ENCODE data around the gene DDX19B. TPM values are rescaled to one million over a fixed set of nuclear protein-coding genes. Genes with fewer than 3 reads are reported as not detected.
A peak's percentile ranks its signal among the peaks of the same experiment; 100 is the strongest.

The DDX19B gene
- total and polyA plus RNA-seq, 9 of the 15 experiments (the other 6 are each of a cell fraction or from before 2014, with no cell fraction given) = 7.0 to 32.9 (median 19.3) TPM

DNA sequence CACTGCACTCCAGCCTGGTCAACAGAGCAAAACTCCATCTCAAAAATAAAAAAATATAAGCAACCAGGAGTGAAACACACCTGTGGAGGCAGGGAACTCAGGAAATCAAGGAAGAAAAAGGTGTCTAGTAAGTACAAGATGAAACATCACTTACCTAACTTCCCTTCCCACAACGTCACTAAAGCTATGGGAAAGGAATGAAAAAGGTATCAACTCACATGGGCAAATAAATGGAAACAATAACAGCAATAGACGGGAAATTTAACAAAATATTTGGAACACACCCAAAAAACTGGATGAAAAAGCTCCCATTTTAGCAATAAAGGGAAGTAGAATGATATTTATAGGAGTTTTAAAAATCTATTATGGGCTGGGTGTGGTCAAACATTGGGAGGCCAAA is 78.8 kb downstream of the DDX19B start:
- intact Hi-C loops (cut with micrococcal nuclease) (loop anchor here (5.0 to 10.0 kb wide), 2 partner anchors 275 to 397 kb away; no protein-coding TSS in a partner anchor), in situ Hi-C loops (cut with MboI) (no loop called here)
- H3K9me1 ChIP-seq (ENCODE audit: control insufficient read depth, insufficient read depth, low read length) = no peaks in the 10 kb centered on the region
- H3K9ac ChIP-seq (ENCODE audit: insufficient read depth in 1 of 2, low read depth in 2 of 2, low read length in 2 of 2) = no peak overlapping the region
- 78% methylated on average over 2 of the region's 2 CpGs for WGBS (ENCODE audit: insufficient coverage, low coverage, missing lambda C conversion rate)
- ChIA-PET CTCF (ENCODE audit: low intra/inter-chr PET ratio) (no interaction called here), POLR2A (interaction anchor here (0.7 to 1.0 kb wide), 3 partner anchors 9 to 148 kb away, joined by 3 read pairs; no protein-coding TSS in a partner anchor)
- H3K9me3 ChIP-seq (replicated peaks; ENCODE audit: control insufficient read depth, insufficient read depth, low read depth, low read length) = no peaks in the 10 kb centered on the region
- H3K4me3 ChIP-seq = no peak overlapping the region
- H3K4me2 ChIP-seq (ENCODE audit: insufficient read depth, low read length) = no peak overlapping the region
- no peak for DNase-seq (ENCODE audit: extremely low read depth in 1 of 4, low spot score in 3 of 4)
- no peaks in the 10 kb centered on the region for H3K27me3 ChIP-seq (ENCODE audit: control insufficient read depth in 2 of 2, insufficient read depth in 2 of 2, low read length in 2 of 2)
- H4K20me1 ChIP-seq (replicated peaks; ENCODE audit: control insufficient read depth, insufficient read depth, low read length) = peaks cover 4% of the 10 kb centered on the region; the same call in 1 of the 2 replicates
- BruUV-seq (replicated peaks) = no TSS peak
- H3K36me3 ChIP-seq (ENCODE audit: control insufficient read depth, insufficient read depth, low read length) = peaks cover 81% of the 10 kb centered on the region
- 0 out of 2 replicates have a peak, but pooled peaks have one; percentile 5 for TF ChIP-seq SOX6 (IDR thresholded peaks at IDR 0.05)
- TF ChIP-seq POLR2A (conservative IDR thresholded peaks at IDR 0.05) = peak; percentile 60
- peak; percentile 51; the same call in 1 of the 2 replicates for TF ChIP-seq SUPT5H (IDR thresholded peaks at IDR 0.05)
- TF ChIP-seq ZNF436 (CRISPR knock-in tag; IDR thresholded peaks at IDR 0.05) = no peak
- TF ChIP-seq NFIC (IDR thresholded peaks at IDR 0.05) = peak; percentile 35
- FAIRE-seq = no peak
- H3K4me1 ChIP-seq (replicated peaks in 1 of 2; ENCODE audit: control insufficient read depth in 2 of 2, insufficient read depth in 2 of 2, low read length in 2 of 2) = peaks cover 0 to 18% of the 10 kb centered on the region in 2 experiments; a peak in 2 of 5 replicates
- ATAC-seq = no peak
- no peaks in the 10 kb centered on the region for H3K79me2 ChIP-seq (ENCODE audit: control insufficient read depth, insufficient read depth, low read length)
- no peak overlapping the region for H2AFZ ChIP-seq (ENCODE audit: low read depth, low read length)
- H3K27ac ChIP-seq (ENCODE audit: extremely low read depth, low read depth, low read length) = no peak overlapping the region

DNA sequence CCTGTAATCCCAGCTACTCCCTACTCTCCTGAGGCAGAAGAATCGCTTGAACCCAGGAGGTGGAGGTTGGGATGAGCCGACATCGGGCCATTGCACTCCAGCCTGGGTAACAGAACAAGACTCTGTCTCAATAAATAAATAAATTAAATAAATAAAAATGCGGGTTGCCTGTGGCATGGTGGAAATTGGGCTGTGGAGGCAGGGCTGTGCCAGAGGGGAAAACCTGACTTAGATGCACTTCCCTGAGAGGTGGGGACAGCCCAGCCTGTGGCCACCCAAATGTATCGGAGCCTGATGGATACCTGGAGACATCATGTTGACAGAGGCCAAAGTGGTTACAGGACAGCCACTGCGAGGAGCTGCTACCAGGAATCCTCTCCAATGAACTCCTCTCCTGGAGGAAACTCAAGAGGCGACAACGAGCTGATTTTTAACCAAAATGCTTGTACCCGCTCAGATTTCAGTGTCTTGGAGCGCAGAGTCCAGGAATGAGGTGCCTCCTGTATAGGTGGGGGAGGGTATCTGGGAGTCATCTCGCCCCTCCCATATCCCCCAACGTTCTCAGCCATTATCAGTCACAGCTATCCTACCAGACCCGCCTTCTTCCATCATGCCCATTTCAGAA is 80.0 kb downstream of the DDX19B start:
- no peak for FAIRE-seq
- Histone ChIP-seq H4K20me1 (replicated peaks; ENCODE audit: control insufficient read depth, insufficient read depth, low read length) (peaks cover 5% of the 10 kb centered on the region; the same call in 1 of the 2 replicates), H3K27me3 (ENCODE audit: control insufficient read depth in 2 of 2, insufficient read depth in 2 of 2, low read length in 2 of 2) (no peaks in the 10 kb centered on the region), H3K9ac (ENCODE audit: insufficient read depth in 1 of 2, low read depth in 2 of 2, low read length in 2 of 2) (no peak overlapping the region), H2AFZ (ENCODE audit: low read depth, low read length) (no peak overlapping the region), H3K79me2 (ENCODE audit: control insufficient read depth, insufficient read depth, low read length) (no peaks in the 10 kb centered on the region), H3K36me3 (ENCODE audit: control insufficient read depth, insufficient read depth, low read length) (peaks cover 83% of the 10 kb centered on the region; the same call in 2 of the 3 replicates), H3K4me2 (ENCODE audit: insufficient read depth, low read length) (no peak overlapping the region), H3K9me3 (replicated peaks; ENCODE audit: control insufficient read depth, insufficient read depth, low read depth, low read length) (no peaks in the 10 kb centered on the region), H3K4me1 (replicated peaks in 1 of 2; ENCODE audit: control insufficient read depth in 2 of 2, insufficient read depth in 2 of 2, low read length in 2 of 2) (peaks cover 0 to 18% of the 10 kb centered on the region in 2 experiments; a peak in 2 of 5 replicates), H3K9me1 (ENCODE audit: control insufficient read depth, insufficient read depth, low read length) (peaks cover 2% of the 10 kb centered on the region), H3K4me3 (no peak overlapping the region), H3K27ac (ENCODE audit: extremely low read depth, low read depth, low read length) (no peak overlapping the region)
- in situ Hi-C loops (cut with MboI) = no loop called here
- 77% methylated on average over 13 of the region's 13 CpGs for WGBS (ENCODE audit: insufficient coverage, low coverage, missing lambda C conversion rate)
- intact Hi-C loops (cut with micrococcal nuclease) = loop anchor here (5.0 to 10.0 kb wide), 2 partner anchors 273 to 396 kb away; no protein-coding TSS in a partner anchor
- no peak for DNase-seq (ENCODE audit: extremely low read depth in 1 of 4, low spot score in 3 of 4)
- ChIA-PET CTCF (ENCODE audit: low intra/inter-chr PET ratio) (no interaction called here), POLR2A (interaction anchor here (0.5 to 1.7 kb wide), 7 partner anchors 9 to 387 kb away, joined by 3 to 7 read pairs (median 4); no protein-coding TSS in a partner anchor)
- BruUV-seq (replicated peaks) = no TSS peak
- ATAC-seq = peak; percentile 40
- TF ChIP-seq, protein P1, sequence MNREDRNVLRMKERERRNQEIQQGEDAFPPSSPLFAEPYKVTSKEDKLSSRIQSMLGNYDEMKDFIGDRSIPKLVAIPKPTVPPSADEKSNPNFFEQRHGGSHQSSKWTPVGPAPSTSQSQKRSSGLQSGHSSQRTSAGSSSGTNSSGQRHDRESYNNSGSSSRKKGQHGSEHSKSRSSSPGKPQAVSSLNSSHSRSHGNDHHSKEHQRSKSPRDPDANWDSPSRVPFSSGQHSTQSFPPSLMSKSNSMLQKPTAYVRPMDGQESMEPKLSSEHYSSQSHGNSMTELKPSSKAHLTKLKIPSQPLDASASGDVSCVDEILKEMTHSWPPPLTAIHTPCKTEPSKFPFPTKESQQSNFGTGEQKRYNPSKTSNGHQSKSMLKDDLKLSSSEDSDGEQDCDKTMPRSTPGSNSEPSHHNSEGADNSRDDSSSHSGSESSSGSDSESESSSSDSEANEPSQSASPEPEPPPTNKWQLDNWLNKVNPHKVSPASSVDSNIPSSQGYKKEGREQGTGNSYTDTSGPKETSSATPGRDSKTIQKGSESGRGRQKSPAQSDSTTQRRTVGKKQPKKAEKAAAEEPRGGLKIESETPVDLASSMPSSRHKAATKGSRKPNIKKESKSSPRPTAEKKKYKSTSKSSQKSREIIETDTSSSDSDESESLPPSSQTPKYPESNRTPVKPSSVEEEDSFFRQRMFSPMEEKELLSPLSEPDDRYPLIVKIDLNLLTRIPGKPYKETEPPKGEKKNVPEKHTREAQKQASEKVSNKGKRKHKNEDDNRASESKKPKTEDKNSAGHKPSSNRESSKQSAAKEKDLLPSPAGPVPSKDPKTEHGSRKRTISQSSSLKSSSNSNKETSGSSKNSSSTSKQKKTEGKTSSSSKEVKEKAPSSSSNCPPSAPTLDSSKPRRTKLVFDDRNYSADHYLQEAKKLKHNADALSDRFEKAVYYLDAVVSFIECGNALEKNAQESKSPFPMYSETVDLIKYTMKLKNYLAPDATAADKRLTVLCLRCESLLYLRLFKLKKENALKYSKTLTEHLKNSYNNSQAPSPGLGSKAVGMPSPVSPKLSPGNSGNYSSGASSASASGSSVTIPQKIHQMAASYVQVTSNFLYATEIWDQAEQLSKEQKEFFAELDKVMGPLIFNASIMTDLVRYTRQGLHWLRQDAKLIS (CRISPR knock-in tag; IDR thresholded peaks at IDR 0.05) = no peak
- peak; percentile 25; the same call in 1 of the 2 replicates for TF ChIP-seq SUPT5H (IDR thresholded peaks at IDR 0.05)
- TF ChIP-seq KDM4B (IDR thresholded peaks at IDR 0.05; ENCODE audit: borderline replicate concordance in 2 of 2, low read depth in 1 of 2) = no peak
- TF ChIP-seq ZNF830 (CRISPR knock-in tag; IDR thresholded peaks at IDR 0.05) = no peak
- no peak for TF ChIP-seq MCM7 (IDR thresholded peaks at IDR 0.05)
- TF ChIP-seq MYNN (IDR thresholded peaks at IDR 0.05) = peak; percentile 14
- no peak for TF ChIP-seq MYNN (CRISPR knock-in tag; IDR thresholded peaks at IDR 0.05)
- TF ChIP-seq POLR2AphosphoS2 (IDR thresholded peaks at IDR 0.05; ENCODE audit: low read length) = peak; percentile 74; the same call in 1 of the 2 replicates
- 0 out of 2 replicates have a peak, but pooled peaks have one; percentile 45 for TF ChIP-seq ERF (CRISPR knock-in tag; IDR thresholded peaks at IDR 0.05)

All from K562 (cell line).